ENCODE data around the gene CARD18. TPM values are rescaled to one million over a fixed set of nuclear protein-coding genes. Genes with fewer than 3 reads are reported as not detected.
"Not testable (repeated sequence)": the region's sequence is repeated elsewhere in the genome, so short reads cannot be mapped to it uniquely, and the experiment has no call there.

Gene CARD18
- total RNA-seq, 1 donor from 2014 or later = not detected

- Histone ChIP-seq H3K27ac (no peak overlapping the region), H3K36me3 (no peaks in the 10 kb centered on the region), H3K4me2 (no peak overlapping the region), H3K4me1 (no peaks in the 10 kb centered on the region), H3K4me3 (no peak overlapping the region), H3K9ac (no peak overlapping the region), H3K27me3 (no peaks in the 10 kb centered on the region), H3K79me2 (ENCODE audit: low read depth) (no peaks in the 10 kb centered on the region), H4K20me1 (ENCODE audit: low read depth) (no peaks in the 10 kb centered on the region), H3K9me3 (ENCODE audit: low read depth) (no peaks in the 10 kb centered on the region), H2AFZ (replicated peaks) (no peak overlapping the region), H3F3A (ENCODE audit: low read depth) (no peaks in the 10 kb centered on the region)
- no peaks in the 10 kb centered on the region for H3K9me3 Mint-ChIP-seq
- H3K27ac Mint-ChIP-seq = no peak overlapping the region
- no peak overlapping the region for H3K4me3 Mint-ChIP-seq
- peaks cover under 1% of the 10 kb centered on the region for H3K27me3 Mint-ChIP-seq (ENCODE audit: insufficient read depth, low read depth)
- no peaks in the 10 kb centered on the region for H3K36me3 Mint-ChIP-seq
- DNase-seq (ENCODE audit: low spot score) = no peak
- no peak for TF ChIP-seq EZH2phosphoT487 (IDR thresholded peaks at IDR 0.05)
- H3K4me1 Mint-ChIP-seq = no peaks in the 10 kb centered on the region
These were observed 30.2 kb downstream of the CARD18 start for GRCh38 chr11:105109321-105109720.

- Mint-ChIP-seq H3K9me3 (no peaks in the 10 kb centered on the region), H3K27me3 (ENCODE audit: insufficient read depth, low read depth) (peaks cover 2% of the 10 kb centered on the region), H3K4me1 (no peaks in the 10 kb centered on the region), H3K36me3 (no peaks in the 10 kb centered on the region), H3K27ac (no peak overlapping the region), H3K4me3 (no peak overlapping the region)
- Histone ChIP-seq H3K9ac (no peak overlapping the region), H3K27me3 (no peaks in the 10 kb centered on the region), H3K79me2 (ENCODE audit: low read depth) (no peaks in the 10 kb centered on the region), H3F3A (ENCODE audit: low read depth) (no peaks in the 10 kb centered on the region), H2AFZ (replicated peaks) (no peak overlapping the region), H4K20me1 (ENCODE audit: low read depth) (no peaks in the 10 kb centered on the region), H3K4me2 (no peak overlapping the region), H3K36me3 (no peaks in the 10 kb centered on the region), H3K4me3 (no peak overlapping the region), H3K9me3 (ENCODE audit: low read depth) (no peaks in the 10 kb centered on the region), H3K4me1 (no peaks in the 10 kb centered on the region), H3K27ac (no peak overlapping the region)
- no peak for TF ChIP-seq EZH2phosphoT487 (IDR thresholded peaks at IDR 0.05)
- TF ChIP-seq EZH2 (IDR thresholded peaks at IDR 0.05) = no peak
- no peak for TF ChIP-seq CTCF (IDR thresholded peaks at IDR 0.05)
- DNase-seq (ENCODE audit: low spot score) = no peak
These were observed 31.3 kb downstream of the CARD18 start for GRCh38 chr11:105108247-105108646.

GRCh38 chr11:105107226-105107825 is 32.2 kb downstream of the CARD18 start:
- H3K79me2 ChIP-seq (ENCODE audit: low read depth); H3F3A ChIP-seq (ENCODE audit: low read depth); H4K20me1 ChIP-seq (ENCODE audit: low read depth); H2AFZ ChIP-seq (replicated peaks); H3K4me1 Mint-ChIP-seq; H3K9me3 ChIP-seq (ENCODE audit: low read depth); H3K27ac ChIP-seq; H3K9me3 Mint-ChIP-seq; H3K27ac Mint-ChIP-seq; H3K9ac ChIP-seq; H3K36me3 Mint-ChIP-seq; H3K36me3 ChIP-seq; H3K4me2 ChIP-seq; H3K4me3 Mint-ChIP-seq; DNase-seq (ENCODE audit: low spot score); H3K4me1 ChIP-seq; H3K27me3 ChIP-seq; H3K27me3 Mint-ChIP-seq (ENCODE audit: insufficient read depth, low read depth); H3K4me3 ChIP-seq: not testable (repeated sequence)

GRCh38 chr11:105106140-105106539 is 33.4 kb downstream of the CARD18 start:
- Histone ChIP-seq H3K27me3 (no peaks in the 10 kb centered on the region), H3K36me3 (no peaks in the 10 kb centered on the region), H3K9ac (no peak overlapping the region), H3K4me3 (no peak overlapping the region), H3K79me2 (ENCODE audit: low read depth) (no peaks in the 10 kb centered on the region), H3K4me2 (no peak overlapping the region), H3K4me1 (no peaks in the 10 kb centered on the region), H3K27ac (no peak overlapping the region), H3F3A (ENCODE audit: low read depth) (no peaks in the 10 kb centered on the region), H2AFZ (replicated peaks) (no peak overlapping the region), H4K20me1 (ENCODE audit: low read depth) (no peaks in the 10 kb centered on the region), H3K9me3 (ENCODE audit: low read depth) (no peaks in the 10 kb centered on the region)
- peaks cover 2% of the 10 kb centered on the region for H3K27me3 Mint-ChIP-seq (ENCODE audit: insufficient read depth, low read depth)
- H3K4me3 Mint-ChIP-seq = no peak overlapping the region
- no peaks in the 10 kb centered on the region for H3K36me3 Mint-ChIP-seq
- no peak for TF ChIP-seq EZH2 (IDR thresholded peaks at IDR 0.05)
- TF ChIP-seq CTCF (IDR thresholded peaks at IDR 0.05) = no peak
- no peak for TF ChIP-seq EZH2phosphoT487 (IDR thresholded peaks at IDR 0.05)
- H3K4me1 Mint-ChIP-seq = no peaks in the 10 kb centered on the region
- no peaks in the 10 kb centered on the region for H3K9me3 Mint-ChIP-seq
- no peak overlapping the region for H3K27ac Mint-ChIP-seq
- no peak for DNase-seq (ENCODE audit: low spot score)
